A549 (cell line): Measurements from ENCODE around the gene DNAH1. TPM values are rescaled to one million over a fixed set of nuclear protein-coding genes. Genes with fewer than 3 reads are reported as not detected.

ENCODE experiments used
- ATAC-seq, 2 experiments: fragments of 200-7000 bp in 1 of 2; fragments of >200 bp in 1 of 2; cut with Nextera tagmentation in 1 of 2; cut with Tn5 transposase in 1 of 2; 3 replicates each; pipeline versions ENCODE4 v1.8.0 to v1.9.1; 2018 to 2020; ENCODE audit warnings: mild to moderate bottlenecking in 1 of 2, moderate library complexity in 1 of 2
- CTCF ChIA-PET: fragments of 300-600 bp; sonication (Branson Sonifier 250); formaldehyde crosslinking; extraction: SDS; loops from one replicate; lab custom pipeline; 2021; ENCODE audit warnings: antibody characterized with exemption, inconsistent platforms; lab: Yijun Ruan, JAX
- POLR2A ChIA-PET: fragments of 350-600 bp; formaldehyde crosslinking; extraction: SDS; loops from one replicate; lab custom pipeline; 2021; ENCODE audit warnings: antibody characterized with exemption, inconsistent platforms; lab: Yijun Ruan, JAX
- DNase-seq, 2 experiments: peaks; one replicate each; pipeline versions ENCODE4 v3.0.0 to v3.0.0-alpha.2; 2011 to 2016; ENCODE audit warnings: low read depth in 1 of 2, low spot score in 1 of 2
- FAIRE-seq: peaks from 2 replicates; lab custom pipeline; 2011; peaks lifted over from hg19 to GRCh38; lab: Jason Lieb, UNC
- H3K27ac ChIP-seq, 2 experiments: fragments of >200 bp; sonication (Bioruptor Twin); formaldehyde crosslinking; 3 replicates each; pipeline ENCODE4 v1.5.1; 2016 to 2017
- H3K4me1 ChIP-seq: fragments of >200 bp; sonication (Bioruptor Twin); formaldehyde crosslinking; 3 replicates; pipeline ENCODE4 v1.6.1; 2016
- H3K4me2 ChIP-seq: fragments of >200 bp; sonication (Bioruptor Twin); formaldehyde crosslinking; 3 replicates; pipeline ENCODE4 v1.6.1; 2016
- H3K4me3 ChIP-seq: fragments of >200 bp; sonication (Bioruptor Twin); formaldehyde crosslinking; 3 replicates; pipeline ENCODE4 v1.5.1; 2016
- H3K9me3 ChIP-seq: fragments of >200 bp; sonication (Bioruptor Twin); formaldehyde crosslinking; 3 replicates; pipeline ENCODE4 v1.6.1; 2016
- CHD2 ChIP-seq: fragments of 150-350 bp; IDR thresholded peaks from 2 replicates; pipeline ENCODE4 v1.6.1; 2014; ENCODE audit warnings: low read length; ENCODE audit not compliant: partially characterized antibody
- CHD4 ChIP-seq: fragments of 200-600 bp; sonication (generic); IDR thresholded peaks from 2 replicates; pipeline ENCODE4 v1.6.1; 2016; ENCODE audit warnings: antibody characterized with exemption, mild to moderate bottlenecking, borderline replicate concordance
- E2F6 ChIP-seq: IDR thresholded peaks from 2 replicates; pipeline ENCODE4 v1.6.1; 2012; ENCODE audit warnings: low read depth, borderline replicate concordance
- EHF ChIP-seq: fragments of 250-450 bp; sonication (Bioruptor Pico); IDR thresholded peaks from 2 replicates; pipeline ENCODE4 v1.5.0; 2020; ENCODE audit warnings: mild to moderate bottlenecking
- EHMT2 ChIP-seq: fragments of 200-600 bp; sonication (generic); IDR thresholded peaks from 2 replicates; pipeline ENCODE4 v1.6.1; 2016; ENCODE audit warnings: antibody characterized with exemption, low read depth, mild to moderate bottlenecking, moderate library complexity
- FOSB ChIP-seq: fragments of 250-450 bp; sonication (Bioruptor Pico); IDR thresholded peaks from 2 replicates; pipeline ENCODE4 v1.5.0; 2020; ENCODE audit warnings: mild to moderate bottlenecking, moderate library complexity
- HMGXB4 ChIP-seq: fragments of 250-450 bp; sonication (Bioruptor Pico); IDR thresholded peaks from 2 replicates; pipeline ENCODE4 v1.5.0; 2021; ENCODE audit warnings: mild to moderate bottlenecking, moderate library complexity, borderline replicate concordance
- HOXB13 ChIP-seq: fragments of 250-450 bp; sonication (Bioruptor Pico); IDR thresholded peaks from 2 replicates; pipeline ENCODE4 v1.5.0; 2020; ENCODE audit warnings: low read depth, mild to moderate bottlenecking, moderate library complexity
- JUN ChIP-seq, 2 experiments: fragments of >200 bp; sonication (Bioruptor Twin); formaldehyde crosslinking; IDR thresholded peaks; 2 replicates in 1 of 2; 3 replicates in 1 of 2; pipeline ENCODE4 v1.6.1; 2016 to 2017
- JUNB ChIP-seq: fragments of >200 bp; sonication (Bioruptor Twin); formaldehyde crosslinking; IDR thresholded peaks from 2 replicates; pipeline ENCODE4 v1.6.1; 2016
- NFE2L2 ChIP-seq: fragments of 150-350 bp; conservative IDR thresholded peaks from 2 replicates; pipeline ENCODE4 v1.6.1; 2014; ENCODE audit warnings: low read length
- PBX3 ChIP-seq: IDR thresholded peaks from 2 replicates; pipeline ENCODE4 v1.6.1; 2012
- PHF8 ChIP-seq: fragments of 200-600 bp; sonication (generic); IDR thresholded peaks from 2 replicates; pipeline ENCODE4 v1.6.1; 2016; ENCODE audit warnings: low read depth, mild to moderate bottlenecking, antibody characterized with exemption, moderate library complexity, borderline replicate concordance
- POLR2A ChIP-seq: IDR thresholded peaks from 2 replicates; pipeline ENCODE4 v1.6.1; 2012; ENCODE audit warnings: mild to moderate bottlenecking, low read length
- RAD21 ChIP-seq, 2 experiments: fragments of >200 bp in 1 of 2; sonication (Bioruptor Twin) in 1 of 2; formaldehyde crosslinking in 1 of 2; IDR thresholded peaks in 1 of 2; conservative IDR thresholded peaks in 1 of 2; 2 replicates in 1 of 2; 3 replicates in 1 of 2; pipeline ENCODE4 v1.6.1; 2012 to 2018; ENCODE audit warnings: inconsistent platforms in 1 of 2
- SMC3 ChIP-seq: fragments of >200 bp; sonication (Bioruptor Twin); formaldehyde crosslinking; IDR thresholded peaks from 3 replicates; pipeline ENCODE4 v1.6.1; 2018; ENCODE audit warnings: inconsistent platforms
- USF2 ChIP-seq: fragments of 450-650 bp; IDR thresholded peaks from 2 replicates; pipeline ENCODE4 v1.6.1; 2014; ENCODE audit warnings: antibody characterized with exemption
- ZC3H11A ChIP-seq: fragments of 450-650 bp; IDR thresholded peaks from 2 replicates; pipeline ENCODE4 v1.6.1; 2014; ENCODE audit warnings: antibody characterized with exemption, mild to moderate bottlenecking
- ZNF302 ChIP-seq: fragments of 250-450 bp; sonication (Bioruptor Pico); IDR thresholded peaks from 2 replicates; pipeline ENCODE4 v1.9.0; 2021; ENCODE audit warnings: inconsistent platforms, mild to moderate bottlenecking, moderate library complexity
- WGBS: methylation state at CpG from one replicate; pipeline ENCODE4 v1.1.6; 2017; ENCODE audit errors: missing lambda C conversion rate; 5-methylcytosine and 5-hydroxymethylcytosine counted together
- polyA plus RNA-seq, 4 experiments: library from polyadenylated mRNA; depleted of rRNA in 3 of 4; stranded (reverse); fragments of >200 nt; fragmentation: RNase III in 1 of 4; extraction: RNeasy Plus Mini Kit Qiagen cat#74134 plus additional on column Dnase treatment in 1 of 4; gene quantifications; 2 replicates in 3 of 4; 3 replicates in 1 of 4; pipeline ENCODE4 v1.2.3, GENCODE V29; 2011 to 2017

Gene DNAH1
- polyA plus RNA-seq, 2 of the 4 experiments (the other 2 are of a cell fraction): 0.65 to 1.6 TPM

GRCh38 chr3:52349131-52349530 is 33.0 kb downstream of the DNAH1 start:
- Histone ChIP-seq H3K4me2 (no peak overlapping the region), H3K4me3 (no peak overlapping the region), H3K9me3 (no peaks in the 10 kb centered on the region), H3K27ac (no peak overlapping the region), H3K4me1 (no peaks in the 10 kb centered on the region)
- ChIA-PET POLR2A (no interaction called here), CTCF (interaction anchor here (1.6 to 7.0 kb wide), 3 partner anchors 9 to 118 kb away, joined by 3 to 46 read pairs (median 8); no protein-coding TSS in a partner anchor)
- TF ChIP-seq JUNB: no peak
- no peak for TF ChIP-seq POLR2A
- TF ChIP-seq HOXB13 (CRISPR knock-in tag): no peak
- no peak for TF ChIP-seq CHD4
- no peak for TF ChIP-seq CHD2
- TF ChIP-seq ZC3H11A: no peak
- no peak for TF ChIP-seq E2F6
- TF ChIP-seq PHF8: no peak
- TF ChIP-seq PBX3: no peak
- TF ChIP-seq EHMT2: no peak
- TF ChIP-seq HMGXB4 (CRISPR knock-in tag): no peak
- no peak for TF ChIP-seq SMC3
- no peak for TF ChIP-seq NFE2L2
- no peak for TF ChIP-seq RAD21 (conservative IDR thresholded peaks at IDR 0.05 in 1 of 2, IDR thresholded peaks at IDR 0.05 in 1 of 2)
- no peak for TF ChIP-seq FOSB (CRISPR knock-in tag)
- ATAC-seq (no peak), FAIRE-seq (no peak), DNase-seq (no peak)
- WGBS: 67% methylated on average over 6 of the region's 11 CpGs

- H3K27ac ChIP-seq: no peak overlapping the region
- WGBS: 70% methylated on average over 16 of the region's 19 CpGs
- H3K4me2 ChIP-seq: no peak overlapping the region
- DNase-seq (no peak), ATAC-seq (no peak), FAIRE-seq (no peak)
- no peaks in the 10 kb centered on the region for H3K4me1 ChIP-seq
- ChIA-PET POLR2A (no interaction called here), CTCF (interaction anchor here (1.6 to 7.0 kb wide), 3 partner anchors 10 to 118 kb away, joined by 3 to 46 read pairs (median 8); no protein-coding TSS in a partner anchor)
- no peak overlapping the region for H3K4me3 ChIP-seq
- no peak for TF ChIP-seq EHMT2
- no peak for TF ChIP-seq USF2
- no peak for TF ChIP-seq JUN (IDR thresholded peaks at IDR 0.05)
- no peak for TF ChIP-seq EHF (CRISPR knock-in tag)
- no peak for TF ChIP-seq FOSB (CRISPR knock-in tag)
- no peak for TF ChIP-seq ZNF302 (CRISPR knock-in tag)
- no peaks in the 10 kb centered on the region for H3K9me3 ChIP-seq
Measured at GRCh38 chr3:52349611-52350395, 33.7 kb downstream of the DNAH1 start.
